HG02763 (cell line): Measurements from ENCODE around the gene REXO1.

Experiments
- ATAC-seq: cut with Tn5 transposase; IDR thresholded peaks from one replicate; pipeline ENCODE4 v1.9.1; 2021; ENCODE audit warnings: mild to moderate bottlenecking, moderate library complexity; ENCODE audit not compliant: unreplicated experiment

The REXO1 gene

GRCh38 chr19:1836458-1837221 lies 11.6 kb downstream of the REXO1 start:
- ATAC-seq: no peak

GRCh38 chr19:1833540-1833939 lies 14.7 kb downstream of the REXO1 start:
- no peak for ATAC-seq

GRCh38 chr19:1832046-1832663 lies 16.1 kb downstream of the REXO1 start:
- ATAC-seq: no peak

DNA sequence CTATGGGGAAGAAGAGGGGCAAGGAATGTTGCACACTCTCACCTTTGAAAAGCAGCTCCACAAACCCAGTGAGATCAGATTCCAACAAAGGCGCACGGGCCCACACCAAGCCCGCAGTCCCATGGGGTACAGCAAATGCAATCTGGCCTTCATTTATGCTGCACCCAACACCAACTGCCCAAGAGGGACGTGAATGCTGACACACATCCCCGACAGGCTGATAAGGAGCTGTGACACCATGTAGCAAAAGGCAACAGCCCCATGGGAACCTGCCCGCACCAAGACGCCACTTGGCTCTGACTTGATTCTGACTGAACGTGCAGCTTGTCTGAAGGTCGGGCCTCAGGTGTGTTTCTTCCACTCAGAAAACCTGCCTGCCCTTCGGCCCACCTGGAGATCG lies 17.3 kb downstream of the REXO1 start:
- no peak for ATAC-seq

- no peak for ATAC-seq
These were observed 17.7 kb downstream of the REXO1 start for GRCh38 chr19:1830568-1830967.

GRCh38 chr19:1829958-1830357 lies 18.3 kb downstream of the REXO1 start:
- ATAC-seq: no peak

DNA sequence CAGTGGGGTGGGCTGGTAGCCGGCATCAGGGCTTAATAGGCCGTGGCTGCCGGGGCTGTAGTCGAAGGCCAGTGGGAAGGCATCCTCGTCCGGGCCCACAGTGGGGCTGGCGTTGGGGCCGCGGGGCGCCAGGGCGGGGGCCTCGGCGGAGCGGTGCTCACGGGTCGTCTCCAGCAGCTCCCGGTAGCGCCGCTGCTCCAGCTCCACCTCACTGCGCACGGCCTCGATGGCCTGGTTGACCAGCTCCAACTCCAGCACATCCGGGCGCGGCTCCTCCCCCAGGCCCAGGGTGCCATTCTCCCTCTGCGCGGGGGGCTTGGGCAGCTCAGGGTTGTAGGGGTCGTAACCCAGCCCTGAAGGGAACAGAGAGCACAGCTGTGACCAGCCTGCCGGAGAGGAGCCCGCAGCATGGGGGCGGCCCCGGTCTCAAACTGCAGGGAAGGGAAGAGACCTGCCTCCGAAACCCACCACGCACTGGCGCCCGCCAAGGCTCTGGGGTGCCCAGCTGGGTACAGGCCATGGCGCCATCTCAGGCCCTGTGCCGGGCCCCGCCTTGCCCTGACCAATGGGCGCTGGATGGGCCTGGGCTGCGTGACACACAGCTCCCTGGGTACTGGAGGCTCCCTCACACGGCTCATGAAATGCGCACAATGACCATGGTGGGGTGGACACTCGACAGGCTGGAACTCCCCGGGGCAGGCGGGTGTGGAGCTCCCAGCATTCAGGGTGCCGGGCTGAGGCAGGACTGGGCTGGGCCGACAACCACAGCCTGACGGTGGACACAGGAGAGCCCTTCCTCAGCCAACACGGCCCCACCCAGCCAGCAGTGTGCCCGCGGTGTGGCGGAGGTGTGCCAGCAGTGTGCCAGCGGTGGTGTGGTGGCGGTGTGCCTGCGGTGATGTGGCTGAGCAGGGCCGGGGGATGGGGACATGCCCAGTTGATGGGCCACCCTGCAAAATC lies 19.7 kb downstream of the REXO1 start:
- no peak for ATAC-seq

GRCh38 chr19:1827566-1828278 lies 20.6 kb downstream of the REXO1 start:
- no peak for ATAC-seq

- no peak for ATAC-seq
These were observed 21.4 kb downstream of the REXO1 start for GRCh38 chr19:1826557-1827521.

DNA sequence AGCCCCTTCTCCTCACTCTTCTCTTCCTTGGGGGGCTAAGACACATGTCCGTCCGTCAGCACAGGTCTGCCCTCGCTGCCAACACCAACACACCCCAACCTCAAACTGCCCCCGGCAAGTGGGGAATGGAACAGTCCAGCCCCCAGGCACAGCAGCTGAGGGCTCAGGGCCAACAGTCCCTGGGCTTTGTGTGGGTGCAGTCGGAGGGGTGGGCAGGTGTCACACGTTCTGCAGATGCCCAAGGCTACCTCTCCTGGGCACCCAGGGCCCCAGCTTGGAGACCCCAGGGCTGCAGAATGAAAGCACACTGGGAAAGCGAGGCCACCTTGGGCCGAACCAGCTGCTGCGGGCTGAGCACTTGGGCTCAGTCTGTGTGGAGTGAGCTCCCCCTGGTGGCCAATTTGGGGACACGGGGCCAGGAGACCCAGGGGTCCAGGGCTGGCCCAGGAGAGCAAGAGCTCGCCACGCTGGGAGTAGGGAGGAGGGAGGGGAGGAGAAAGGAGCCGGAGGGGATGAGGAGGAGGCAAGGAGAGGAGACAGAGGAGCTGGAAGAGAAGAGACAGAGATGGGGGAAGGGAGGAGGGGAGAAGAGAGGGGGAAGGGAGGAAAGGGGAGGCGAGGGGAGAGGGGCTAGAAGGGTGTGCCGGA lies 22.2 kb downstream of the REXO1 start:
- no peak for ATAC-seq

GRCh38 chr19:1824252-1824622 lies 24.0 kb downstream of the REXO1 start:
- no peak for ATAC-seq

- ATAC-seq: no peak
These were observed 24.6 kb downstream of the REXO1 start for GRCh38 chr19:1823539-1824251.

DNA sequence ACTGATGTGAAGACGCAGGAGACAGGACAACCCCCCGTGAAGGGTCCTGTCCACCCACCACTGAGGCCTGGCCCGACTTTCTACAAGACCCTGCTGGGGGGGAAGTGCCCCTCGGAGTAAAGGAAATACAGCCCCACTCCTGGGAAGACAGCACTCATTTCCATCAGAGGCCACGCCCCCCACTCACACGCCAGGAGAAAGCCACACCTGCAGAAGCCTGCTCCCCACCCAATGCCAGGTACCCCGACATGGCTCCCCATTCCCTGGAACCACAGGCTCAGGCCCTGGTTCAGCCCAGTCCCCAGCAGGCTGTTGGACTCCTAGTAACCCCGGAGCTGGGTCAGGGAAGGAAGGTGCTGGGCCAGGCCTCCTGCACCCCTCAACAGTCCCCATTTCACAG lies 25.3 kb downstream of the REXO1 start:
- no peak for ATAC-seq

DNA sequence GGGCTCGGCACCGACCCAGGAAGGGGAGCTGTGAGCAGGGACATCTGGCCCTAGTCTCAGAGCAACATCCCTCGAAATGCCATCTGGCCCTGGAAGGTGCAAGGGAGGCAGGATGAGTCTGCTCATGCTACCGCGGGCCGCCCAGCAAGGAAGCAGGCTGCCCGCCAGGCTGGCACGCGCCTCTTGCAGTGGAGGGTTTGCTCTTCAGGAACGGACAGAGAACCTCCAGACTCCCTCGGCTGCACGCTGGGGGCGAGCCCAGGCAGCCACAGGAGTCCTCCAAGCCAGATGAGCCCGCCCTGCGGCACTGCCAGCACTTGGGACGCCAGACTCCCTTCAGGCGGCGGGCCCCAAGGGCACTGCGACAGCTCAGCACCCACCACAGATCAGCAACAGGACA lies 26.1 kb downstream of the REXO1 start:
- no peak for ATAC-seq

DNA sequence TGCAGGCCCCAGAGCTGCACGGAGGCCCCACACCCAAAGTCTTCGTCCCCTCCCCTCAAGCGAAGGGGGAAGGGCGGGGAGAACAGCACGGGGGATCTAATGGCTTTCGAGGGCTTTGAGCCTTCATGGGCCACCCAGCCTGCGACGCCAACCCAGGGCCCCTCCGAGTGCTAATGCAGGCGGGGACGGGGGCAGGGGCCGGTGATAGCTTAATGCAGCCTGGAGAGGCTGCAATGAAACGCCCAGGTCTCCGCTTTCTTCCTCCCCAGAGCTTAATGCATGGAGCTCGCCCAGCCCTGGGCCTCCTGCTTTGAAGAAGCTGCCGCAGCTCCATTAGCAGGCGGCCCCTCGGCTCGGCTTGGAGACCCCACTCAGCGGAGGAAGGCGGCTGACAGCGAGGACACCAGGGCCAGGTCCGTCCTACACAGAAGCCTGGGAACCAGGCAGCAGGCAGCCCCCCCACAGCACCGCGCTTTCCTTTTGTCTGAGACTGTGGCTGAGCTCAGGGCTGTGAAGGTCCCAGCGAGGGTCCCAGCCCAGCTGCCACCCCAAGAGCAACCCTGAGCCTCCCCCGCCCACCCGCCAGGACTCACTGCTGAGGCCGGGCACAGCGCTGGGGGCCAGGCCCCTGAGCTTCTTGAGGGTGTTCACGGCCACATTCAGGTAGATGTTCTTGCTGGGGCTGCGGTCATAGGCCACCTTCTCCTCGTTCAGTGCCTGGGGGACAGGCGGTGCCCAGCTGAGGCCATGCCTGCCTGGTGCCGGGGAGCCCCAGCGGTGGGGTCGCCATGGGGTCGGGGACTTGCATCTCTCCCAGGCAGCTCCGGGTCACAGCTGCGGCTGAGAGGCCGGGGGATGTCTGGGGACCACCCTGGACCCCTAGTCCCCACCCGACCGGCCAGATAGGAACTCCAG lies 28.7 kb downstream of the REXO1 start:
- ATAC-seq: no peak

DNA sequence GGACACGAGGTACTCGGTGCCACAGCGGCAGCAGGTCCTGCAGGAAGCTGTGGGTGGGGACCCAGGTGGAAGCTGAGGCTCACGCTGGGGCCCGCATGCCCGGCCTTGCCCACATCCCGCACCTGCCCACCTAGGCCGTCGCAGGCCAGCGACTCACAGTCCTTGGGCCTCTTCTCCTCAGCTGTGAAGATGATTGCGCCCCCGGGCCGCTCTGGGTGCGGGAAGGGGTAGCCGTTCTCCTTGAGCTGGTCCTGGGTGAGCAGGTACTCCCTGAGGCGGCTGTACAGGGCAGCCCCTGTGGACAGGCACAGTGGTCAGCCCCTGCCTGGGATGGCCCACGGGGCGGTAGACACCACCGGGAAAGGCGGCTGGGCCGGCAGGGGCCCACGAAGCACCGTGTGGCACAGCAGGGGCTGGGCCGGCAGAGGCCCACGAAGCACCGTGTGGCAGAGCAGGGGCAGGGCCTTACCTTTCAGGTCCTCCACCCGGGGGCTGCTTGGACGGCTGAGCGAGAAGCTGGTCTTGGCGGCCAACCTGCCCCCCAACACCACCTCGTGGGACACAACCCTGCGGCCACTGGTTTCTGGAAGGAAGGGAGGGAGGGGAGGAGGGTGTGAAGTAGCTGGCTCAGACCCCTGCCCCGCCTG lies 29.6 kb downstream of the REXO1 start:
- no peak for ATAC-seq

DNA sequence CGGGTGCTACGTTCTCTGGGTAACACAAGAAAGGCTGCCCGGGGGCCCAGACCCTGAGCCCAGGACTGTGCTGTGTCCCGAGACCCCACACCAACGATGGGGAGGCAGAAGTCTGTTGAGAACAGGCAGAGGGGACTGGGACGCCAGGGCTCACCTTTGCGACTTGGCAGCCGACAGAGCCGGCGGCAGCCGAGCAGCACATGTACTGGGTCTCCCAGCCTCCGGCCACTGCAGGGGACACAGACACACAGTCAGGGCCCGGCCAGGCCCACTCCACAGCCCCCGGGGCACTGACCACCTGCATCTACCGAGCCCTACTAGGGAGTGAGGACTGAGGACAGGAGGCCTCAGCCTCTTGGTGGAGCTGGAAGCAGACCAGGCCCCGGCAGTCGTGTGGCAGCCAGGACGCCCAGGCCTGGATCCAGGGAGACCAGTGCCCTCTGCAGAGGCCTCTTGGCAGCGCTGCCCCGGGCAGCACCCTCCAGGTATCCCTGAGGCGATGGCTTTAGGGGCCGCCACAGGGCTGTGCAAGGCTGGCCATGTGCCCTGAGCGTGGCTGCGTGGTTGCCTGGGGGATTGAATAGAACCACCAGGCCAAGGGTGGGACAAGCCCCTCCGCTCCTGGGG lies 30.6 kb downstream of the REXO1 start:
- no peak for ATAC-seq
